Measurements from ENCODE around the gene RERE.
A peak's percentile ranks its signal among the peaks of the same experiment; 100 is the strongest.

Gene RERE

DNA sequence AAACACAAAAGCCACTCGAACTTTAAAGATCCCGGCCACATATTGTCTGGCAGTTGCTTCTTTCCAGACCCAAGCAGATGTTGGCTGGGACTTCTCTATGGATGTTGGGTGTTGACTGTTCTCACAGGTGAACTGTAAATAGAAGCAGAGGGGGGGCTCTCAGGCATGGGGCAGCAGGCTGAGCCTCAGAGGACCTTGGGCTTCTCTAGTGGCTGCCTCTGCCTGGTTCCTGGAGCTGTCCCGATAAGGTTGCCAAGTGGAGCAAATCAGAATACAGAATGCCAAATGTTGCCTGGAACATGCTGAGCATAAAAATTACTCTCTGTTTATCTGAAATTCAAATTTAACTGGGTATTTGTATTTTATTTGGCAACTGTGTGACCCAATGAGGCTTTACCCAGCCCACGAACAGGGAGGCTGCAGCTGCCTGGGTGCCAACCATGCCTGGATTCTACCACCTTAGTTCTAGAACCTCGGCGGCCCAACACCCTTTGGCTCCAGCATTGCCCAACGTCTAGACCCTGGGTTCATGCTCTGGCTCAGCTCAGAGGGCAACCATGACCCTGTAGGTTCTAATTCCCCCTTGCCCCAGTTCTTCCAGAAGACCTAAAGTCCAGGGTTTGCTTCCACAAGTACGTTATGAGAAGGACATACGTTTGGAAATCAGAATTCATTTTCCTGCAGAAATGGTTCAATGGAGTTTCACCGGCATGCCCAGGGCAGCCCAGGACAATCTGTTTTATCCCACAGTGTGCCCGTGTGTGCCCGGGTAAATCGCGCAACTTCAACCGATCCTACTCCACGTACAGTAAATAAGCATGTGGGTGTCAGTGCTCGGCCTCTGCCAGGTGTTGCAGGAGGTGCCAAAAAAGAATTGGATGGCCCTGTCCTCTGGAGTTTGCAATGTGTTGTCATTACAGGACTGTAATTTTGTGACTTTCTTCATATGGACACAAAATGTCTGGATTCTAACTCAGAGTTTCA is 504.9 kb downstream of the RERE start:
- Histone ChIP-seq H3K9me3 (ENCODE audit: control insufficient read depth in 2 of 2, low read length in 2 of 2) (peaks cover 4 to 5% of the 10 kb centered on the region in 2 donors), H3K27me3 (ENCODE audit: control insufficient read depth in 1 of 2, insufficient read depth in 2 of 2, low read length in 2 of 2) (no peaks in the 10 kb centered on the region), H3K4me1 (ENCODE audit: control insufficient read depth, insufficient read depth, low read length) (peaks cover 26% of the 10 kb centered on the region), H3K36me3 (ENCODE audit: control insufficient read depth in 2 of 2, insufficient read depth in 2 of 2, low read length in 2 of 2) (no peaks in the 10 kb centered on the region), H3K27ac (ENCODE audit: low read length) (peak overlapping the region; percentile 53), H3K4me3 (ENCODE audit: low read length in 2 of 2) (no peak overlapping the region), H3K9ac (ENCODE audit: low read length in 2 of 2) (no peak overlapping the region)

DNA sequence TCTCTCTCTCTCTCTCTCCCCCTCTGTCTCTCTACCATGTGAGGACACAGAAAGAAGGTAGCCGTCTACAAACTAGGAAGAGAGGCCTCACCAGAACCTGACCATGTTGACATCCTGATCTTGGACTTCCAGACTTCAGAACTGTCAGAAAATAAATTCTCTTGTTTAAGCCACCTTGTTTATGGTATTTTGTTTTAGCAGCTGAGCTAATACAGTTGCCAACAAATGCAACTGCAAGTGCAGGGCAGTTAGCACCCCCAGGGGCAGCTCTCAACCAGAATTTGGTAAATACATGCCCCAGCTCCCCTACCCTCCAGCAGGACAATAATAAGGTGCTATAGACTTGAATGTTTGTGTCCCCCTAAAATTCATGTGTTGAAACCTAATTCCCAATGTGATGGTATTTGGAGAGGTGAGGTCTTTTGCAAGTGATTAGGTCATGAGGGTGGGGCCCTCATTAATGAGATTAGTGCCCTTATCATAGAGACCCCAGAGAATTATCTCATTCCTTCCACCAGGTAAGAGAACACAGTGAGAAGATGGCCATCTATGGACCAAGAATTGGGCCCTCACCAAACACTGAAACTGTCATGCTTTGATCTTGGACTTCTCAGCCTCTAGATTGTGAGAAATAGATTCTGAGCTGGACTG is 506.2 kb downstream of the RERE start:
- no peak overlapping the region for H3K4me3 ChIP-seq (ENCODE audit: low read length in 2 of 2)
- no peak overlapping the region for H3K27ac ChIP-seq (ENCODE audit: low read length)
- H3K27me3 ChIP-seq (ENCODE audit: control insufficient read depth in 1 of 2, insufficient read depth in 2 of 2, low read length in 2 of 2): no peaks in the 10 kb centered on the region
- H3K36me3 ChIP-seq (ENCODE audit: control insufficient read depth in 2 of 2, insufficient read depth in 2 of 2, low read length in 2 of 2): no peaks in the 10 kb centered on the region
- peaks cover 23% of the 10 kb centered on the region for H3K4me1 ChIP-seq (ENCODE audit: control insufficient read depth, insufficient read depth, low read length)
- no peak overlapping the region for H3K9ac ChIP-seq (ENCODE audit: low read length in 2 of 2)
- H3K9me3 ChIP-seq (ENCODE audit: control insufficient read depth in 2 of 2, low read length in 2 of 2): peaks cover 4 to 5% of the 10 kb centered on the region in 2 donors

- Histone ChIP-seq H3K9me3 (ENCODE audit: control insufficient read depth in 2 of 2, low read length in 2 of 2) (peaks cover 4 to 5% of the 10 kb centered on the region in 2 donors), H3K27me3 (ENCODE audit: control insufficient read depth in 1 of 2, insufficient read depth in 2 of 2, low read length in 2 of 2) (no peaks in the 10 kb centered on the region), H3K9ac (ENCODE audit: low read length in 2 of 2) (no peak overlapping the region), H3K36me3 (ENCODE audit: control insufficient read depth in 2 of 2, insufficient read depth in 2 of 2, low read length in 2 of 2) (no peaks in the 10 kb centered on the region), H3K4me3 (ENCODE audit: low read length in 2 of 2) (no peak overlapping the region), H3K27ac (ENCODE audit: low read length) (no peak overlapping the region), H3K4me1 (ENCODE audit: control insufficient read depth, insufficient read depth, low read length) (peaks cover 10% of the 10 kb centered on the region)
Measured at GRCh38 chr1:8307628-8308027, 509.8 kb downstream of the RERE start.

GRCh38 chr1:8303876-8304275 is 513.6 kb downstream of the RERE start:
- no peak overlapping the region for H3K27ac ChIP-seq (ENCODE audit: low read length)
- no peaks in the 10 kb centered on the region for H3K9me3 ChIP-seq (ENCODE audit: control insufficient read depth in 2 of 2, low read length in 2 of 2)
- H3K4me1 ChIP-seq (ENCODE audit: control insufficient read depth, insufficient read depth, low read length): peaks cover 7% of the 10 kb centered on the region
- no peak overlapping the region for H3K4me3 ChIP-seq (ENCODE audit: low read length in 2 of 2)
- no peak overlapping the region for H3K9ac ChIP-seq (ENCODE audit: low read length in 2 of 2)
- no peaks in the 10 kb centered on the region for H3K27me3 ChIP-seq (ENCODE audit: control insufficient read depth in 1 of 2, insufficient read depth in 2 of 2, low read length in 2 of 2)
- H3K36me3 ChIP-seq (ENCODE audit: control insufficient read depth in 2 of 2, insufficient read depth in 2 of 2, low read length in 2 of 2): no peaks in the 10 kb centered on the region

DNA sequence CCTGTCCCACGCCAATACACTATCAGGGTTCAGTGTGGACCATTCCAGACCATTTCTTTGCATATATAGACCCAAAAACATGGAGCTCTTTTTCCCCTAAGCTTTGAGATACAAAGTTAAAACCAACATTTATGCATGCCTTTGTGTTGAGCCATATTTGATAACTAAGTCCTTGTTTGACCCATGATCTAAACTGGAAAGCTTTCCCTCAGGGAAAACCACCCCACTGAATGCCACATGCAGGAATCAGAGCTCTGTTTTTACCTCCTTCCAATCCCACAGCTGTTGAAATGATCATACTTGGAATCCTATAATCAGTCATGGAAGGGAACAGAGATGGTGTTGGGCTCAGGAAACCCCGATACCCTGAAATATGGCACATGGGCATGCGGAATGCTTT is 514.3 kb downstream of the RERE start:
- H3K9ac ChIP-seq (ENCODE audit: low read length in 2 of 2): no peak overlapping the region
- no peaks in the 10 kb centered on the region for H3K27me3 ChIP-seq (ENCODE audit: control insufficient read depth in 1 of 2, insufficient read depth in 2 of 2, low read length in 2 of 2)
- no peak overlapping the region for H3K4me3 ChIP-seq (ENCODE audit: low read length in 2 of 2)
- H3K4me1 ChIP-seq (ENCODE audit: control insufficient read depth, insufficient read depth, low read length): peaks cover 7% of the 10 kb centered on the region
- no peak overlapping the region for H3K27ac ChIP-seq (ENCODE audit: low read length)
- no peaks in the 10 kb centered on the region for H3K36me3 ChIP-seq (ENCODE audit: control insufficient read depth in 2 of 2, insufficient read depth in 2 of 2, low read length in 2 of 2)
- H3K9me3 ChIP-seq (ENCODE audit: control insufficient read depth in 2 of 2, low read length in 2 of 2): no peaks in the 10 kb centered on the region

Measured in stomach smooth muscle (tissue), 2 donors.